Stimulated activated memory B cell treated with anti-CD40 and anti-IgM and Interleukin-4, amounts not matched to agents 10 μg/mL and 1 μg/mL and 100 μg/mL, for 72 hours (primary cell): ENCODE results near the gene LDB1.

ENCODE experiments used
- ATAC-seq: fragments of 150-1000 bp; cut with Tn5 transposase; 2 replicates; pipeline ENCODE4 v1.10.0; 2021
- H3K27ac Mint-ChIP-seq: one replicate; pipeline ENCODE4 v1.8.0; 2022; ENCODE audit warnings: mild to moderate bottlenecking, mixed read lengths
- H3K27me3 Mint-ChIP-seq: one replicate; pipeline ENCODE4 v1.8.0; 2022; ENCODE audit warnings: mixed read lengths
- H3K36me3 Mint-ChIP-seq: one replicate; pipeline ENCODE4 v1.8.0; 2022; ENCODE audit warnings: mixed read lengths
- H3K4me1 Mint-ChIP-seq: one replicate; pipeline ENCODE4 v1.8.0; 2022; ENCODE audit warnings: mixed read lengths
- H3K4me3 Mint-ChIP-seq: one replicate; pipeline ENCODE4 v1.8.0; 2022; ENCODE audit warnings: mild to moderate bottlenecking, moderate library complexity, mixed read lengths
- H3K9me3 Mint-ChIP-seq: one replicate; pipeline ENCODE4 v1.8.0; 2022; ENCODE audit warnings: mixed read lengths

LDB1 gene

GRCh38 chr10:102064868-102065560 lies 55.2 kb downstream of the LDB1 start, which contains the start of gene HPS6:
HPS6 (plus strand) TSS chr10:102065349; CDS start chr10:102065475, 126 bp downstream.
- peak within 1 kb of the TSS; percentile 95 for H3K4me3 Mint-ChIP-seq
- H3K27me3 Mint-ChIP-seq: no peaks in the 10 kb centered on the region
- H3K36me3 Mint-ChIP-seq: peaks cover 13% of the 10 kb centered on the region
- ATAC-seq: peak; percentile 98
- H3K9me3 Mint-ChIP-seq: no peaks in the 10 kb centered on the region
- peak within 1 kb of the TSS; percentile 94 for H3K27ac Mint-ChIP-seq
- peaks cover 44% of the 10 kb centered on the region for H3K4me1 Mint-ChIP-seq

GRCh38 chr10:102064503-102064867 lies 55.7 kb downstream of the LDB1 start:
- H3K4me3 Mint-ChIP-seq: peak overlapping the region; percentile 95
- no peak for ATAC-seq
- peak overlapping the region; percentile 94 for H3K27ac Mint-ChIP-seq
- no peaks in the 10 kb centered on the region for H3K9me3 Mint-ChIP-seq
- no peaks in the 10 kb centered on the region for H3K27me3 Mint-ChIP-seq
- peaks cover 43% of the 10 kb centered on the region for H3K4me1 Mint-ChIP-seq
- peaks cover 13% of the 10 kb centered on the region for H3K36me3 Mint-ChIP-seq

- ATAC-seq: no peak
- H3K4me1 Mint-ChIP-seq: peaks cover 24% of the 10 kb centered on the region
- no peaks in the 10 kb centered on the region for H3K9me3 Mint-ChIP-seq
- no peak overlapping the region for H3K27ac Mint-ChIP-seq
- no peaks in the 10 kb centered on the region for H3K27me3 Mint-ChIP-seq
- H3K36me3 Mint-ChIP-seq: no peaks in the 10 kb centered on the region
- no peak overlapping the region for H3K4me3 Mint-ChIP-seq
Measured at GRCh38 chr10:102059987-102060386, 60.2 kb downstream of the LDB1 start.
